Muscle of leg (tissue), 11 donors: ENCODE data around the gene CSAD. TPM values are rescaled to one million over a fixed set of nuclear protein-coding genes. Genes with fewer than 3 reads are reported as not detected.
A peak's percentile ranks its signal among the peaks of the same experiment; 100 is the strongest.
"Not testable (repeated sequence)": the region's sequence is repeated elsewhere in the genome, so short reads cannot be mapped to it uniquely, and the experiment has no call there.

Source experiments
- DNase-seq: peaks from one replicate; pipeline ENCODE4 v3.0.0; 2013
- H3K27ac ChIP-seq: one replicate; pipeline ENCODE4 v1.5.1; 2013; ENCODE audit warnings: mild to moderate bottlenecking, low read length, control low read depth
- H3K27me3 ChIP-seq: one replicate; pipeline ENCODE4 v1.6.1; 2013; ENCODE audit warnings: low read length; ENCODE audit not compliant: control insufficient read depth, insufficient read depth
- H3K36me3 ChIP-seq: one replicate; pipeline ENCODE4 v1.6.1; 2013; ENCODE audit warnings: low read length; ENCODE audit not compliant: control insufficient read depth, insufficient read depth
- H3K4me1 ChIP-seq: one replicate; pipeline ENCODE4 v1.6.1; 2013; ENCODE audit warnings: low read length; ENCODE audit not compliant: control insufficient read depth, insufficient read depth
- H3K4me3 ChIP-seq: one replicate; pipeline ENCODE4 v1.5.1; 2013; ENCODE audit warnings: low read length, control low read depth
- H3K9me3 ChIP-seq: replicated peaks from 2 replicates; pipeline ENCODE4 v1.6.1; 2013; ENCODE audit warnings: low read depth, low read length; ENCODE audit not compliant: control insufficient read depth
- WGBS: methylation state at CpG from one replicate; pipeline ENCODE4 v1.1.5; 2013; ENCODE audit warnings: missing lambda C conversion rate; ENCODE audit not compliant: insufficient coverage; 5-methylcytosine and 5-hydroxymethylcytosine counted together
- polyA plus RNA-seq, 8 donors: library from polyadenylated mRNA; unstranded; fragments of 120-200 nt; gene quantifications; one replicate each; pipeline versions ENCODE4 v1.2.1 to v1.2.3, GENCODE V29; 2013; ENCODE audit warnings: inconsistent platforms in 1 of 8, low replicate concordance in 1 of 8; ENCODE audit not compliant: insufficient read length in 8 of 8, insufficient read depth in 1 of 8
- total RNA-seq: library from RNA; stranded (reverse); fragments of 120-200 nt; gene quantifications from one replicate; pipeline ENCODE4 v1.2.4, GENCODE V29; 2013

The CSAD gene
- total and polyA plus RNA-seq, 9 donors: 16.2 to 55.0 (median 31.2) TPM

DNA sequence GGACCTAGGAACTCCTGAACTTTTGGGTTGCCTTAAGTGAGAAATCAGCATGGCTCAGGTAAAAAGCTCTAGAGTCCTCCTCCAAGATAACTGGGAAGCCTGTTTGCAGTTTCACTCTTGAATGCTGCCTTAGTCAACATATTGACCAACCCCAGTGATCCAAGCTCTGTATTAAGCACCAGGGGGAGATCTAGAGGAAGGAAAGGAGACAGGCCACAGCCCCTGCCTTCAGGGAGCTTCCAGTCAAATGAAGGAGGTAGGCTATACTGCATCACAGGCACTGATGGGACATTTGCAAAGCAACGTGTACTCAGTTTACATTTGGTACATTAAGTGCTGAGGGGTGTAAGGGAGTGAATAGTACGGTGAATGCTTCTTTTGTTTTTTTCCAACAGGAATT lies 1.2 kb upstream of the CSAD start:
- DNase-seq: no peak
- Histone ChIP-seq H3K27ac (peak overlapping the region; percentile 9), H3K27me3 (no peaks in the 10 kb centered on the region), H3K4me1 (peaks cover 20% of the 10 kb centered on the region), H3K4me3 (no peak overlapping the region), H3K36me3 (peaks cover 46% of the 10 kb centered on the region), H3K9me3 (no peaks in the 10 kb centered on the region)
- WGBS: 72% methylated on average over 2 of the region's 2 CpGs

DNA sequence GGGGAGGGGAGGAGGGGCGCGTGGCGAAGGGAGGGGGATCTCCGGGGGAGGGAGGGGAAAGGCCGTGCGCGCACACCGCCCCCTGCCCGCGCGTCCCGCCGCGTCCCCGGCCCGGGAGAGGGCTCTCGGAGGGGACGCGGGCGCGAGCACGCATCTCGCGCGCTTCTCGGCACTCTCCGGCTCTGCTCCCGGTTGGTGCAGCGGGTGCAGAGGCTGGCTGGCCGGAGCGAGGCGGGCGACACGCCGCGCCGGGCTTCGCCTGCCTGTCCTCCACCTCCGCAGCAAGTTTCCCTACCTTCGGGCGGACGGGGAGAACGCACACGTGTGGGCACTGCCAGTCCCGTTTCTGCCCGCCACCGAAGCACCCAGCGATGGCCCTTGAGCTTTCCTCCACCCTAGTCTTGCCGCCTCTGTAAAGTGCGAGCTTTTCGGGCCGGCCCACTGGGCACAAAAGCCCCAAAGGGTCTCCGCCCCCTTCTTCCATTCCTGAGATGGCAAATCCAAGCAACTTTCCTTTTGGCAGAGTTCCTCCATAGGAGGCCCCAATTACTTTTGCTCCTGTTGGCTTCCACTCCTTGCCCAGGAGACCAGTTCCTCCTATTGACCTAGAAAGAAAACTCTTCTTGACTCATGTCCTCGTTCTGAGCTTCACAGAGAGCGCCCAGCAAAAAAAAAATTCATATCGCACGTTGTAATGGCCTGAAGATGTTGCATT lies 363 bp upstream of the CSAD start:
- Histone ChIP-seq H3K9me3 (no peaks in the 10 kb centered on the region), H3K4me3 (peak overlapping the region; percentile 69), H3K36me3 (peaks cover 38% of the 10 kb centered on the region), H3K27ac (peak overlapping the region; percentile 98), H3K4me1 (peaks cover 20% of the 10 kb centered on the region), H3K27me3 (no peaks in the 10 kb centered on the region)
- DNase-seq: peak; percentile 92
- 1% methylated on average over 36 of the region's 57 CpGs for WGBS

DNA sequence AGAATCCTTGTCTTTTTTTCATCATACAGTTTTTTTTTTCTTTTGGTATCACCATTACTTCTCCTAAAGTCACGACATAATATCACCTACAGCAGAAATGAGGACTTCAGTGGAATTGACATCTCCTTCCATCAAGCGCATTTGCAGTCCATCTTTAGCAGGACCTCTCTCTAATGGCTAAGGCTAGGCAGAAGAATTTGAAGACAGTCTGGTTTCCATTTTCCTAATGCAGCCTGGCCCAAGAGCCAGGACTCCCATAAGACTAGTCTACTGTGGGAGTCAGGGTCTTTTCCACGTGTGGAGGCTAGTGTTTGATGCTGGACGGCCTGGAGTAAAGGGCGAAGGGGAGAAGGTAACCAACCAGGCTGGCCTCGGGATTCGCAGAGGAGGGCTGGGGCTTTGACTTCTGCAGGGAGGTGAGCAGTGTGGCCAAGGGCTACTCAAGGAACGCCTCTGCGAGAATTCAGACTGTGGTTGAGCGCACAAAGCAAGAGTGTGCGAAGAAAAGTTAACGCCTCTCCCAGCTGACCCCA lies 972 bp downstream of the CSAD start:
- peaks cover 20% of the 10 kb centered on the region for H3K4me1 ChIP-seq
- peak overlapping the region; percentile 98 for H3K27ac ChIP-seq
- H3K4me3 ChIP-seq: peak overlapping the region; percentile 69
- H3K27me3 ChIP-seq: no peaks in the 10 kb centered on the region
- WGBS: 5% methylated on average over 10 of the region's 12 CpGs
- H3K9me3 ChIP-seq: no peaks in the 10 kb centered on the region
- peaks cover 25% of the 10 kb centered on the region for H3K36me3 ChIP-seq
- no peak for DNase-seq

DNA sequence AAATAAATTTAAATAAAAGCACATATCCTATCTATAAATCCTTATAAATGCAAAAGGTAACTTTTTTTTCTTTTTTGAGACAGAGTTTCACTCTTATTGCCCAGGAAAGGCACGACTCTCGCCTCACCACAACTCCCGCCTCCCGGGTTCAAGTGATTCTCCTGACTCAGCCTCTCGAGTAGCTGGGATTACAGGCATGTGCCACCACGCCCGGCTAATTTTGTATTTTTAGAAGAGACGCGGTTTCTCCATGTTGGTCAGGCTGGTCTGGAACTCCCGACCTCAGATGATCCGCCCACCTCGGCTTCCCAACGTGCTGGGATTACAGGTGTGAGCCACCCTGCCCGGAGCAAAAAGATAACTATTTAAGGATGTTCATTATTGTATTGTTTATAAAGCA lies 1.9 kb downstream of the CSAD start:
- H3K9me3 ChIP-seq, DNase-seq, H3K27ac ChIP-seq, H3K27me3 ChIP-seq, H3K4me3 ChIP-seq: not testable (repeated sequence)
- Histone ChIP-seq H3K4me1 (peaks cover 20% of the 10 kb centered on the region), H3K36me3 (peaks cover 17% of the 10 kb centered on the region)
- WGBS: 92% methylated on average over 9 of the region's 14 CpGs

DNA sequence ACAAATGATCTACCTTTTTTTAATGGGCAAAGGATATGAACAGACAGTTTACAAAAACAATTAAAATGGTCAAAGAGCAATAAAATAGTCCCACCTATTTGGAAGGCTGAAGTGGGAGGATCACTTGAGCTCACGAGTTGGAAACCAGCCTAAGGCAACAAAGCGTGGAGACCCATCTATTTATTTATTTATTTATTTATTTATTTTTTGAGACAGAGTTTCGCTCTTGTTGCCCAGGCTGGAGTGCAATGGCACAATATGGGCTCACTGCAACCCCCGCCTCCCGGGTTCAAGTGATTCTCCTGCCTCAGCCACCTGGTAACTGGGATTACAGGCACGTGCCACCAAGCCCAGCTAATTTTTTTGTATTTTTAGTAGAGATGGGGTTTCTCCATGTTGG lies 3.3 kb downstream of the CSAD start:
- not testable (repeated sequence) for H3K4me3 ChIP-seq, H3K27ac ChIP-seq, H3K9me3 ChIP-seq, DNase-seq, H3K36me3 ChIP-seq, H3K27me3 ChIP-seq
- H3K4me1 ChIP-seq: peaks cover 15% of the 10 kb centered on the region
- 100% methylated on average over 2 of the region's 6 CpGs for WGBS

DNA sequence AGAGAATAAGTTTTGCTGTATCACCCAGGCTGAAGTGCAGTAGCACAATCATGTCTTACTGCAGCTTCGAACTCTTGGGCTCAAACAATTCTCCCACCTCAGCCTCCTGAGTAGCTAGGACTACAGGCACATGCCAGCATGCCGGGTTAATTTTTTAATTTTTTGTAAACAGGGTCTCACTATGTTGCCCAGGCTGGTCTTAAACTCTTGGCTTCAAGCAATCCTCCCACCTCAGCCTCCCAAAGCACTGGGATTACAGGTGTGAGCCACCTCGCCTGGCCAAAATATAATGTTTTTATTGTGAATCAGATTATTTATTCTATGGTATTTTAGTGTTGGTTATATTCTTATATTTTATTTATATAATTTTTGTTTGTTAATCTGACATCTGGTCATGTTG lies 4.0 kb downstream of the CSAD start:
- no peaks in the 10 kb centered on the region for H3K27me3 ChIP-seq
- DNase-seq: no peak
- peaks cover 5% of the 10 kb centered on the region for H3K36me3 ChIP-seq
- no peak overlapping the region for H3K27ac ChIP-seq
- H3K9me3 ChIP-seq: no peaks in the 10 kb centered on the region
- H3K4me1 ChIP-seq: peaks cover 11% of the 10 kb centered on the region
- WGBS: 100% methylated on average over 1 of the region's 3 CpGs
- H3K4me3 ChIP-seq: no peak overlapping the region

DNA sequence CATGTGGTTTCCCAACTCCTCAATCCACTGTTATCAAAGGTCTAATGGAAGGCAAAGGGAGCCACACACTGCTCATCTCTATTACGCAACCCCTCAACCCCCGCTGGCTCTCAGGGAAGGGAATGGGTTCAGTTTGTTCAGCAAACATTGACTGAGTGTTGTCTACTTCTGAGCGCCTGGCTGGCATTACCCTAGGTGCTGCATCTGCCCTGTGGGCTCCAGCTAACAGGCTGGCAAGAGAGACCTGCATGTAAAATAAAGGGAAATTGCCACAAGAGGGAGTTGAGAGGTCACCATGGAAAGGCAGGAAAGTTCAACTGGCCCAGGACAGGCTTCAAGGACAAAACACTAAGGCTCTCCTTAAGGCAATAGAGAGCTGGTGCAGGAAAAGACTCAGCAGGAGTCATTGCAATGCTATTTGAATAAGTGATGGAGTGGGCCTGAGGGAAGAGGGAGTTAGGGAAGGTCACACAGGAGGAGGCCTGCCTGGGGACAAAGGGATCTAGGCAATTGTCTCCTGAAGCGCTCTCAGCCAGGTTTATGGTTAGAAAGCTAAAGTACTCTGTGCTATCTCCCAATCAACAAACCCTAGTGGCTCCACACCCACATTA lies 5.7 kb downstream of the CSAD start:
- no peak for DNase-seq
- Histone ChIP-seq H3K4me3 (no peak overlapping the region), H3K9me3 (no peaks in the 10 kb centered on the region), H3K36me3 (peaks cover 16% of the 10 kb centered on the region), H3K4me1 (peaks cover 13% of the 10 kb centered on the region), H3K27me3 (no peaks in the 10 kb centered on the region), H3K27ac (no peak overlapping the region)
- 75% methylated on average over 1 of the region's 4 CpGs for WGBS

DNA sequence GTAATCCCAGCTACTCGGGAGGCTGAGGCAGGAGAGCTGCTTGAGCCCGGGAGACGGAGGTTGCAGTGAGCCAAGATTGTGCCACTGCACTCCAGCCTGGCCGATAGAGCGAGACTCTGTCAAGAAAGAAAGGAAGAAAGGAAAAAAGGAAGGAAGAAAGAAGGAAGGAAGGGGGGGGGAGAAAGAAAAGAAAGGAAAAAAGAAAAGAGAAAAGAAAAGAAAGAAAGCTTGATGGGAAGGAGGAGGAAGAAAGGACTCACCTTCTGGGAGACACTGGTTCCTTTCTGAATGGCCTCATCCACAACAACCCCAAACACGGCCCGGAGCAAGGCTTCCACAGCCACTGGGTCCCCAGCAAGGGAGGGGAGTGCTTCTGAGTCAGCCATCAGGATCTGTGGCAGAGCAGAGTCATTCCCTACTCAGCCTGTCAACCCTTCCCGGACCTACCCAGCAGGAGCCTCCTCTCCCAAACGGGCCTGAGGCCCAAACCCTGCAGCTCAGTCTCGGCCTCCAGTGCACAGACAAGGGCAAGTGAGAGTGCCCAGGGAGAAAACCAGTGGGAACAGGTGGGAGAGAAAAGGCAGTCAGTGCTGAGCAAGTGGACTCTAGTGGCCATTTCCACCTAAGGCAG lies 7.5 kb downstream of the CSAD start:
- DNase-seq: no peak
- no peak overlapping the region for H3K27ac ChIP-seq
- 95% methylated on average over 6 of the region's 10 CpGs for WGBS
- peaks cover 22% of the 10 kb centered on the region for H3K36me3 ChIP-seq
- H3K9me3 ChIP-seq: no peaks in the 10 kb centered on the region
- no peaks in the 10 kb centered on the region for H3K27me3 ChIP-seq
- peaks cover 10% of the 10 kb centered on the region for H3K4me1 ChIP-seq
- H3K4me3 ChIP-seq: no peak overlapping the region

DNA sequence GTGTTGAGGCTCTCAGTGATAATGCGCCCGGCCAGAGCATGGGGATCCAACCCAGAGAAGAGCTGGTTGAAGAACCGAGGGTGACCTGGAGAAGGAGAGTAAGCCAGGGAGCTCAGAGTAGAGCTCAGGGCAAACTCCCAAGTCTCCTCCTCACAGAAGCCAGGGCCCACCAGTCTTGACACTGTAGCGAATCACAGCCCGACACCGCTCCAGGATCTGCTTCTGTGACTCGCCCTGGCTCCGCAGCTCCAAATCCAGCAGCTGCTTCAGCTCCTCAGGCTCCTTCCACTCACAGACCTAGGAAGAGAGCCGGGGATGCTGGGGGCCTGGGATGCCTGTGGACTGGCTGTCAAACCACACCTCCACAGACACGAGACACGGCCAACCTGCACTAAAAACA lies 8.4 kb downstream of the CSAD start:
- Histone ChIP-seq H3K27ac (no peak overlapping the region), H3K36me3 (peaks cover 22% of the 10 kb centered on the region), H3K27me3 (no peaks in the 10 kb centered on the region), H3K4me1 (peaks cover 10% of the 10 kb centered on the region), H3K4me3 (no peak overlapping the region), H3K9me3 (no peaks in the 10 kb centered on the region)
- DNase-seq: no peak
- 92% methylated on average over 5 of the region's 11 CpGs for WGBS

DNA sequence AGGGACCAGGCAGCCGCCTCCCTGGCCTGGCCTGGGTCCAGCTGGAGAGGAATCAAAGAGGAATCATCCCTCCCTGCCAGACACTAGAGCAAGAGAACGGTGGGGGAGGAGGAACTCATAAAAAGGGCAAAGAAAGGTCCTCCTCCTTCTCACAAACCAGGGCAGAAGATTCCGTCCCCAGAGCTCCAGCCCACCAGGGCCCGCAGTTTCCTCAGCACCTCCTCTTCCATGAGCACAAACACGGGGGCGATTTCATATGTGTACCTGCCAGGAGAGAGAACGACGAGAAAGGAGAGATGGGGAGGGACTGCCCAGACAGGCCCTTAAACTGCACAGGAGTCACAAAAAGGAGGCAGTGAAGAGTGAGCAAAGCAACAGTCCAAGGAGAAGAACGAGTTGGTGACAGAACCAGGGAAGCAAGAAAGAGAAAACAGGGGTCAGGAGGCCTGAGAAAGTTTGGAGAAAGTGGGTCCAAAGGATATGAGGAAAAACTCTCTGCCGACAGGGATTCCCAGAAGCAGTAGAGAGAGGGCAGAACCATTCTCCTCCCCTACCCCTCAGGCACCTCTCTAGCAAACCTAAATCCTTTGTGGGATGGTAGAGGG lies 8.9 kb downstream of the CSAD start:
- Histone ChIP-seq H3K36me3 (peaks cover 27% of the 10 kb centered on the region), H3K9me3 (no peaks in the 10 kb centered on the region), H3K27ac (no peak overlapping the region), H3K4me3 (no peak overlapping the region), H3K27me3 (no peaks in the 10 kb centered on the region), H3K4me1 (peaks cover 10% of the 10 kb centered on the region)
- DNase-seq: no peak
- WGBS: 52% methylated on average over 7 of the region's 10 CpGs
